ENCODE data around the gene CLINT1.

DNA sequence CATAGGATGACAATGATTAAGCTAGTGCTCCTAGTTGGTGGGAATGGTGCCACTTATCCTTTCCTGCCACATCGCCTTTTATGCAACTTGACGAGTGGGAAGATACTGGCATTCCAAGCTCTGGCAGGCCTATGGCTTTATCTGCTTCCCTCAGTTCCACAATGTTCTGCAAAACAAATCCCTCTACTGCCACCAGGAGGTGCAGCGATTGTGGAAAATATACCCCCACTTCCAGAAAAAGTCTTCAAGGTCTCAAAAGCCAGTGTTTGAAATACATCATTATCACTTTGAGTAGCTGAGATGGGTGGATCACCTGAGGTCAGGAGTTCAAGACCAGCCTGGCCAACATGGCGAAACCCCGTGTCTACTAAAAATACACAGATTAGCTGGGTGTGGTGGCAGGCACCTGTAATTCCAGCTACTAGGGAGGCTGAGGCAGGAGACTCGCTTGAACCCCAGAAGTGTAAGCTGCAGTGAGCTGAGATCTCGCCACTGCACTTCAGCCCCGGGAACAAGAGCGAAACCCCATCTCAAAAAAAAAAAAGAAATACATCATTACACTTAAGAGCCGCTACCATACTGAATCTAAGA lies 3.4 kb downstream of the CLINT1 start:
- TF ChIP-seq, protein P1, sequence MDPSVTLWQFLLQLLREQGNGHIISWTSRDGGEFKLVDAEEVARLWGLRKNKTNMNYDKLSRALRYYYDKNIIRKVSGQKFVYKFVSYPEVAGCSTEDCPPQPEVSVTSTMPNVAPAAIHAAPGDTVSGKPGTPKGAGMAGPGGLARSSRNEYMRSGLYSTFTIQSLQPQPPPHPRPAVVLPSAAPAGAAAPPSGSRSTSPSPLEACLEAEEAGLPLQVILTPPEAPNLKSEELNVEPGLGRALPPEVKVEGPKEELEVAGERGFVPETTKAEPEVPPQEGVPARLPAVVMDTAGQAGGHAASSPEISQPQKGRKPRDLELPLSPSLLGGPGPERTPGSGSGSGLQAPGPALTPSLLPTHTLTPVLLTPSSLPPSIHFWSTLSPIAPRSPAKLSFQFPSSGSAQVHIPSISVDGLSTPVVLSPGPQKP (IDR thresholded peaks at IDR 0.05; ENCODE audit: borderline replicate concordance, low read depth, low read length) = no peak
- no peak for TF ChIP-seq MXI1 (IDR thresholded peaks at IDR 0.05; ENCODE audit: borderline replicate concordance, low read depth, low read length)

All from IMR-90 (cell line).